Effector memory CD4-positive, alpha-beta T cell (primary cell): ENCODE data around the gene GRIK5.
"Not testable (repeated sequence)": the region's sequence is repeated elsewhere in the genome, so short reads cannot be mapped to it uniquely, and the experiment has no call there.

Source experiments
- DNase-seq, 3 donors: peaks; one replicate each; pipeline ENCODE4 v3.0.0-alpha.2; 2020
- H3K27ac ChIP-seq: 2 replicates; pipeline ENCODE4 v1.7.0; 2013; ENCODE audit warnings: mild to moderate bottlenecking, low read length, moderate library complexity; ENCODE audit not compliant: insufficient read depth, poor library complexity, severe bottlenecking
- H3K27me3 ChIP-seq: replicated peaks from 2 replicates; pipeline ENCODE4 v1.7.0; 2013; ENCODE audit warnings: mild to moderate bottlenecking, low read length; ENCODE audit not compliant: insufficient read depth, control insufficient read depth, poor library complexity, severe bottlenecking
- H3K36me3 ChIP-seq: 2 replicates; pipeline ENCODE4 v1.7.0; 2013; ENCODE audit warnings: mild to moderate bottlenecking, low read length, moderate library complexity; ENCODE audit not compliant: control insufficient read depth, insufficient read depth
- H3K4me1 ChIP-seq: 2 replicates; pipeline ENCODE4 v1.7.0; 2013; ENCODE audit warnings: low read length, mild to moderate bottlenecking; ENCODE audit not compliant: control insufficient read depth, insufficient read depth, poor library complexity, severe bottlenecking
- H3K4me3 ChIP-seq: 2 replicates; pipeline ENCODE4 v1.7.0; 2013; ENCODE audit warnings: low read length, low read depth, mild to moderate bottlenecking; ENCODE audit not compliant: insufficient read depth, poor library complexity, severe bottlenecking
- H3K9me3 ChIP-seq: 2 replicates; pipeline ENCODE4 v1.7.0; 2013; ENCODE audit warnings: mild to moderate bottlenecking, low read length, moderate library complexity; ENCODE audit not compliant: control insufficient read depth

GRIK5 gene

DNA sequence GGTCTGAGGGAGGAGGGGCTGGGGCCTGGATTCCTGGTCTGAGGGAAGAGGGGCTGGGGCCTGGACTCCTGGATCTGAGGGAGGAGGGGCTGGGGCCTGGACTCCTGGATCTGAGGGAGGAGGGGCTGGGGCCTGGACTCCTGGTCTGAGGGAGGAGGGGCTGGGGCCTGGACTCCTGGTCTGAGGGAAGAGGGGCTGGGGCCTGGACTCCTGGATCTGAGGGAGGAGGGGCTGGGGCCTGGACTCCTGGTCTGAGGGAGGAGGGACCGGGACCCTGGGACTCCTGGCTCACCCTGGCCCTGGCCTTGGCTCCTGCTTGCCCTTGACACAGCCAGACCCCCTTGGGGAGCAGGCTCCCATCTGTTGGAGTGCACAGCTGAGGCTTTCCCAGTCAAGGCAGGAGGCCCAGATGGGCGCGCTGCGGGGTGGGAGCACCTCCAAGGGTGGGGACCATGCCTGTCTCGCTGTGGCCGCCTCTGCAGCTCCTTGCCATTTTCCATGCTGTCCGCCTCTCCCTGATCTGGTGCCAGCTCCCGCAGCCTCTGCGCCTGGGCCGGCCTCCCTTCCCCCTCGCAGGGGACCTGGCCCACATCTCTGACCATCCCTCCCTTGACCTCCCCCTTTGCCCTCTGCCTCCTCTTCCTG, 78.0 kb downstream of the GRIK5 start:
- DNase-seq, H3K4me3 ChIP-seq, H3K36me3 ChIP-seq, H3K9me3 ChIP-seq, H3K27ac ChIP-seq: not testable (repeated sequence)
- Histone ChIP-seq H3K27me3 (peaks cover 12% of the 10 kb centered on the region), H3K4me1 (peaks cover 10% of the 10 kb centered on the region)

- Histone ChIP-seq H3K9me3 (no peaks in the 10 kb centered on the region), H3K4me3 (no peak overlapping the region), H3K4me1 (peaks cover 10% of the 10 kb centered on the region), H3K27me3 (peaks cover 3% of the 10 kb centered on the region), H3K36me3 (no peaks in the 10 kb centered on the region), H3K27ac (no peak overlapping the region)
- DNase-seq: no peak
Observed at GRCh38 chr19:41991025-41991424, 79.0 kb downstream of the GRIK5 start.

DNA sequence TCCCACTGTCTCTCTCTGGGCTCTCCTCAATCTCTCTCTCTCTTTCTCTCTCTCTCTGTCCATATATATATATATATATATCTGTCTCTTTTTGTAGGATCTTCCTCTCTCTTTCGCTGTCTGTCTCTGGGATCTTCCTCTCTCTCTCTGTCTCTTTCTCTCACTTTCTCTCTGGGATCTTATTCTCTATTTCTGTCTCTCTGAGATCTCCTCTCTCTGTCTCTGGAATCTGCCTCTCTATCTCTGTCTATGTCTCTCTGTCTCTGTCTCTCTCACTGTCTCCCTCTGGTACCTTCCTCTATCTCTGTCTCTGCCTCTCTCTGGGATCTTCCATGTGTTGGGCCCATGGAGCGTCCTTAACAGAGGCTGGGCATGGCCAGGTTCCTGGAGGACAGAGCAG, 79.4 kb downstream of the GRIK5 start:
- no peak overlapping the region for H3K4me3 ChIP-seq
- no peaks in the 10 kb centered on the region for H3K9me3 ChIP-seq
- H3K4me1 ChIP-seq: peaks cover 10% of the 10 kb centered on the region
- DNase-seq: no peak
- H3K27me3 ChIP-seq: peaks cover 1% of the 10 kb centered on the region
- no peaks in the 10 kb centered on the region for H3K36me3 ChIP-seq
- no peak overlapping the region for H3K27ac ChIP-seq

GRCh38 chr19:41990028-41990427, 80.0 kb downstream of the GRIK5 start:
- Histone ChIP-seq H3K27ac (no peak overlapping the region), H3K9me3 (no peaks in the 10 kb centered on the region), H3K4me3 (no peak overlapping the region), H3K36me3 (no peaks in the 10 kb centered on the region), H3K27me3 (no peaks in the 10 kb centered on the region), H3K4me1 (peaks cover 10% of the 10 kb centered on the region)
- DNase-seq: no peak

DNA sequence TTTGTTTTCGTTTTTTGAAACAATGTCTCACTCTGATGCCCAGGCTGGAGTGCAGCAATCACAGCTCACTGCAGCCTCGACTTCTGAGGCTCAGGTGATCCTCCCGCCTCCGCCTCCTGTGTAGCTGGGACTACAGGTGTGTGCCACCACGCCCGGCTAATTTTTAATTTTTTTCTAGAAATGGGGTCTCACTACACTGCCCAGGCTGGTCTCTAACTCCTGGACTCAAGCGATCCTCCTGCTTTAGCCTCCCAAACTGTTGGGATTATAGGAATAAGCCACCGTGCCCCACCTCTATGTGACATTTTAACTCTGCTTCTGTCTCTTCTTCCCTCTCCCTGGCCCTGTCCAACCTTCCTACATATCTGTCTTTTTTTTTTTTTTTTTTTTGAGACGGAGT, 81.1 kb downstream of the GRIK5 start:
- Histone ChIP-seq H3K27ac (no peak overlapping the region), H3K9me3 (no peaks in the 10 kb centered on the region), H3K36me3 (no peaks in the 10 kb centered on the region), H3K27me3 (no peaks in the 10 kb centered on the region), H3K4me3 (no peak overlapping the region), H3K4me1 (peaks cover 8% of the 10 kb centered on the region)
- no peak for DNase-seq

GRCh38 chr19:41987141-41987860, 82.7 kb downstream of the GRIK5 start:
- no peaks in the 10 kb centered on the region for H3K36me3 ChIP-seq
- H3K27me3 ChIP-seq: no peaks in the 10 kb centered on the region
- no peak overlapping the region for H3K27ac ChIP-seq
- no peaks in the 10 kb centered on the region for H3K4me1 ChIP-seq
- no peak for DNase-seq
- H3K9me3 ChIP-seq: no peaks in the 10 kb centered on the region
- no peak overlapping the region for H3K4me3 ChIP-seq

- Histone ChIP-seq H3K36me3 (no peaks in the 10 kb centered on the region), H3K4me1 (no peaks in the 10 kb centered on the region), H3K27me3 (no peaks in the 10 kb centered on the region), H3K9me3 (no peaks in the 10 kb centered on the region), H3K27ac (no peak overlapping the region), H3K4me3 (no peak overlapping the region)
- no peak for DNase-seq
Observed at GRCh38 chr19:41984961-41985360, 85.0 kb downstream of the GRIK5 start.

GRCh38 chr19:41981724-41982123, 88.3 kb downstream of the GRIK5 start:
- DNase-seq: no peak
- H3K36me3 ChIP-seq: no peaks in the 10 kb centered on the region
- no peak overlapping the region for H3K27ac ChIP-seq
- no peaks in the 10 kb centered on the region for H3K27me3 ChIP-seq
- H3K4me3 ChIP-seq: no peak overlapping the region
- no peaks in the 10 kb centered on the region for H3K4me1 ChIP-seq
- H3K9me3 ChIP-seq: no peaks in the 10 kb centered on the region

GRCh38 chr19:41978470-41978869, 91.5 kb downstream of the GRIK5 start:
- H3K4me3 ChIP-seq: no peak overlapping the region
- no peak overlapping the region for H3K27ac ChIP-seq
- no peaks in the 10 kb centered on the region for H3K27me3 ChIP-seq
- no peaks in the 10 kb centered on the region for H3K4me1 ChIP-seq
- DNase-seq: no peak
- H3K36me3 ChIP-seq: no peaks in the 10 kb centered on the region
- H3K9me3 ChIP-seq: no peaks in the 10 kb centered on the region

DNA sequence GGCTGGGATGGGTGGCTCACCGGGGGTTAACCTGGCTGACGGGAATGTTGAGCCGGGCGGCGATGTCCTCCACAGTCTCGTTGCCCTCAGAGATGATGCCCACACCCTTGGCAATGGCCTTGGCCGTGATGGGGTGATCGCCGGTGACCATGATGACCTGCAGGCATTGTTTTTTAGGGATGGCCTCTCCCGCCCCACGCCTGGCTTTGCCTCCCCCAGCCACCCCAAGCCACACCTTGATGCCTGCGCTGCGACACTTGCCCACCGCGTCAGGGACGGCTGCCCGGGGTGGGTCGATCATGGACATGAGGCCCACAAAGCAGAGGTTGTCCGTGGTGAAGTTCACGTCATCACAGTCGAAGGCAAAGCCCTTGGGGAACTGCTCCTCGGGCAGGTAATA, 92.1 kb downstream of the GRIK5 start:
- H3K27ac ChIP-seq: no peak overlapping the region
- DNase-seq: no peak
- H3K36me3 ChIP-seq: no peaks in the 10 kb centered on the region
- H3K4me3 ChIP-seq: no peak overlapping the region
- H3K4me1 ChIP-seq: no peaks in the 10 kb centered on the region
- H3K27me3 ChIP-seq: no peaks in the 10 kb centered on the region
- H3K9me3 ChIP-seq: no peaks in the 10 kb centered on the region
